ENCODE measurements around the gene ATP5PB.

DNA sequence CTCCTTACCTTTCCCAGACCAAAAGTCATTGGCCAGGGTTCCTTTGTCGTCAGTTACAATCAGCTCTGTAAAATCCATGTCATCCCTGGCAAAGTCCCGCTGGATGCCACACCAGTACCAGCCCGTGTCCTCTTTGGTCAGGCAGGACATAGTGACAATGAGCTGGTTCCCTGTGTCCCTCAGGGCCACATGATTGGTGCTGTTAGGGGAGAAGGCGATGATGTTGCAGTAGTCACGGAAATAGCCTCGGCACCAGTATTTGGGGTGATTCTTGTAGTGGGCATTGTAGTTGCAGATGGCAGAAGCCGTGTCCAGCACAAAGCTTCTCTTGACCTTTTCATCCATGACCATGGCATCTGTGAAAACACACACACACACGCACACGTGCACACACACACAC lies 39.4 kb downstream of the ATP5PB start:
- TF ChIP-seq FOXM1 (IDR thresholded peaks at IDR 0.05; ENCODE audit: borderline replicate concordance) (no peak), TARDBP (IDR thresholded peaks at IDR 0.05) (no peak), FOXK2 (IDR thresholded peaks at IDR 0.05) (no peak), SP1 (IDR thresholded peaks at IDR 0.05) (no peak), BHLHE40 (IDR thresholded peaks at IDR 0.05; ENCODE audit: borderline replicate concordance) (no peak), CTBP1 (IDR thresholded peaks at IDR 0.05; ENCODE audit: borderline replicate concordance) (no peak), HDGF (IDR thresholded peaks at IDR 0.05; ENCODE audit: borderline replicate concordance) (no peak), FOXA1 (IDR thresholded peaks at IDR 0.05) (no peak), ELF4 (IDR thresholded peaks at IDR 0.05) (no peak), NFRKB (IDR thresholded peaks at IDR 0.05) (no peak), LEF1 (IDR thresholded peaks at IDR 0.05; ENCODE audit: borderline replicate concordance) (no peak), SUZ12 (IDR thresholded peaks at IDR 0.05) (no peak), L3MBTL2 (conservative IDR thresholded peaks at IDR 0.05) (no peak)

All from HEK293T (cell line).